NCI-H2227 treated with DMSO at 0.1 percent for 48 hours (cell line): Measurements from ENCODE around the gene NUCKS1.
A peak's percentile ranks its signal among the peaks of the same experiment; 100 is the strongest.

Experiments used
- DNase-seq: peaks from one replicate; lab custom pipeline; 2025; lab: John Stamatoyannopoulos, UW

NUCKS1 gene

GRCh38 chr1:205770618-205771017, 20.6 kb upstream of the NUCKS1 start:
- DNase-seq: no peak

GRCh38 chr1:205769641-205770365, 19.8 kb upstream of the NUCKS1 start:
- no peak for DNase-seq

GRCh38 chr1:205767248-205767647, 17.3 kb upstream of the NUCKS1 start:
- no peak for DNase-seq

- no peak for DNase-seq
These were observed 16.6 kb upstream of the NUCKS1 start for GRCh38 chr1:205766570-205766969.

- no peak for DNase-seq
These were observed 16.1 kb upstream of the NUCKS1 start for GRCh38 chr1:205766038-205766437.

GRCh38 chr1:205764578-205764977, 14.6 kb upstream of the NUCKS1 start:
- DNase-seq: no peak

GRCh38 chr1:205763980-205764379, 14.0 kb upstream of the NUCKS1 start:
- no peak for DNase-seq

- no peak for DNase-seq
These were observed 10.6 kb upstream of the NUCKS1 start for GRCh38 chr1:205760606-205761005.

GRCh38 chr1:205756552-205756951, 6.6 kb upstream of the NUCKS1 start:
- no peak for DNase-seq

- DNase-seq: no peak
These were observed 4.9 kb upstream of the NUCKS1 start for GRCh38 chr1:205754857-205755256.

- DNase-seq: no peak
These were observed 1.2 kb upstream of the NUCKS1 start for GRCh38 chr1:205751036-205751651.

GRCh38 chr1:205749234-205750137, 496 bp downstream of the NUCKS1 start:
- DNase-seq: peak; percentile 92

GRCh38 chr1:205748403-205749233, 1.4 kb downstream of the NUCKS1 start:
- DNase-seq: peak; percentile 56

GRCh38 chr1:205746757-205747412, 3.1 kb downstream of the NUCKS1 start:
- no peak for DNase-seq

GRCh38 chr1:205744403-205744802, 5.6 kb downstream of the NUCKS1 start:
- DNase-seq: no peak

- no peak for DNase-seq
These were observed 6.0 kb downstream of the NUCKS1 start for GRCh38 chr1:205743977-205744376.

- DNase-seq: no peak
These were observed 8.3 kb downstream of the NUCKS1 start for GRCh38 chr1:205741681-205742080.

GRCh38 chr1:205739348-205740160, 10.4 kb downstream of the NUCKS1 start:
- no peak for DNase-seq

- DNase-seq: no peak
These were observed 14.8 kb downstream of the NUCKS1 start for GRCh38 chr1:205735218-205735617.

- DNase-seq: no peak
These were observed 16.4 kb downstream of the NUCKS1 start for GRCh38 chr1:205733438-205734175.
